Calu3 (cell line): ENCODE data around the gene PIGZ. TPM values are rescaled to one million over a fixed set of nuclear protein-coding genes. Genes with fewer than 3 reads are reported as not detected.

ENCODE experiments used
- BruUV-seq: library from RNA; stranded (reverse); fragments of 400-500 nt; replicated peaks from 2 replicates; lab custom pipeline; 2021; lab: Mats Ljungman, UMichigan
- CTCF ChIA-PET: fragments of 300-600 bp; sonication (Branson Sonifier 250); formaldehyde crosslinking; loops from one replicate; lab custom pipeline; 2022; ENCODE audit warnings: antibody characterized with exemption; lab: Charles Lee
- DNase-seq: peaks from one replicate; pipeline ENCODE4 v3.0.0; 2022
- H3K27ac Mint-ChIP-seq: one replicate; pipeline ENCODE4 v1.8.0; 2022; ENCODE audit warnings: mixed read lengths; ENCODE audit not compliant: unreplicated experiment
- H3K27me3 Mint-ChIP-seq: one replicate; pipeline ENCODE4 v1.8.0; 2022; ENCODE audit warnings: mixed read lengths; ENCODE audit not compliant: unreplicated experiment
- H3K36me3 Mint-ChIP-seq: one replicate; pipeline ENCODE4 v1.8.0; 2022; ENCODE audit warnings: mild to moderate bottlenecking, moderate library complexity, mixed read lengths; ENCODE audit not compliant: insufficient read depth, unreplicated experiment
- H3K4me1 Mint-ChIP-seq: one replicate; pipeline ENCODE4 v1.8.0; 2022; ENCODE audit warnings: mild to moderate bottlenecking, low read depth, mixed read lengths; ENCODE audit not compliant: unreplicated experiment
- H3K4me3 Mint-ChIP-seq: one replicate; pipeline ENCODE4 v1.8.0; 2022; ENCODE audit warnings: mild to moderate bottlenecking, low read depth, moderate library complexity, mixed read lengths; ENCODE audit not compliant: unreplicated experiment
- H3K9me3 Mint-ChIP-seq: one replicate; pipeline ENCODE4 v1.8.0; 2022; ENCODE audit warnings: low read depth, mixed read lengths; ENCODE audit not compliant: unreplicated experiment
- intact Hi-C: fragments of 100-400 bp; cut with micrococcal nuclease; formaldehyde crosslinking; loops from one replicate; pipeline ENCODE4 v1.10.0; 2022; ENCODE audit not compliant: unreplicated experiment
- total RNA-seq: library from RNA; stranded (reverse); gene quantifications from 2 replicates; pipeline ENCODE4 v1.2.3, GENCODE V29; 2022
- TF ChIP-seq, protein P1 (sequence below): fragments of 200-600 bp; IDR thresholded peaks from one replicate; pipeline ENCODE4 v1.8.0; 2022; ENCODE audit warnings: antibody characterized with exemption; ENCODE audit not compliant: unreplicated experiment

PIGZ gene
- total RNA-seq, 1 experiment from 2014 or later, result 6.7 TPM

DNA sequence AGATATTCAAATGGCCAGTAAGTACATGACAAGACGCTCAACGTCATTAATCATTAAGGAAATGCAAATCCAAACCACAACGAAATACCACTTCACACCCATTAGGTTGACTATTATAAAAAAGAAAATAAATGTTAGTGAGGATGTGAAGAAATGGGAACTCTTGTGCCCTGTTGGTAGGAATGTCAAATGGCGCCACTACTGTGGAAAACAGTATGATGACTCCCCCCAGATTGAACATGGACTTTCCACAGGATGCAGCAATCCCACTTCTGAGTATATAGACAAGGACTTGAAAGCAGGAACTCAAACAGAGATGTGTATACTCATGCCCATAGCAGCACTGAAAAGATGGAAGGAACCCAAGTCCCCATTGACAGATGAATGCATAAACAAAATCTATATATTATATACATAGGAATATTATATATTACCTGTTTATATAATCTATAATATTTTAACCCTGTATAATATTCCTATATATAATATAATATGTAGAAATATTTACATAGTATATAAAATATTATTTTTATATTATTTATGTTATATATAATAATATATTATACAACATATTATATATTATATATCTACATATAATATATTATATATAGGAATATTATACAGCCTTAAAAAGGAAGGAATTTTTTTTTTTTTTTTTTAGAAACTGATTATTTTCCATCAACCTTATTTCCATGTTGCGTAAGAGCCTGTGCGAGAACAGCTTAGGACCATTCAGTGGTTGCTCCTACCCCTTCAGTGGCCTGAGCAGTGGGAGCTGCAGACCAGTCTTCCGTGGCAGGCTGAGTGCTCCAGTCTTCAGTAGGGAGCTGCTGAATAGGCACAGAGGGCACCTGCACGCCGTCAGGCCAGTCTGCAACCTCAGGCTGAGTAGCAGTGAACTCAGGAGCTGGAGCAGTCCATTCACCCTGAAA lies 17.6 kb upstream of the PIGZ start:
- CTCF ChIA-PET, result no interaction called here
- Mint-ChIP-seq H3K4me3 (no peak overlapping the region), H3K9me3 (peaks cover 9% of the 10 kb centered on the region), H3K36me3 (no peaks in the 10 kb centered on the region), H3K27me3 (peaks cover 65% of the 10 kb centered on the region), H3K4me1 (no peaks in the 10 kb centered on the region), H3K27ac (no peak overlapping the region)
- DNase-seq, result no peak
- TF ChIP-seq, protein P1, sequence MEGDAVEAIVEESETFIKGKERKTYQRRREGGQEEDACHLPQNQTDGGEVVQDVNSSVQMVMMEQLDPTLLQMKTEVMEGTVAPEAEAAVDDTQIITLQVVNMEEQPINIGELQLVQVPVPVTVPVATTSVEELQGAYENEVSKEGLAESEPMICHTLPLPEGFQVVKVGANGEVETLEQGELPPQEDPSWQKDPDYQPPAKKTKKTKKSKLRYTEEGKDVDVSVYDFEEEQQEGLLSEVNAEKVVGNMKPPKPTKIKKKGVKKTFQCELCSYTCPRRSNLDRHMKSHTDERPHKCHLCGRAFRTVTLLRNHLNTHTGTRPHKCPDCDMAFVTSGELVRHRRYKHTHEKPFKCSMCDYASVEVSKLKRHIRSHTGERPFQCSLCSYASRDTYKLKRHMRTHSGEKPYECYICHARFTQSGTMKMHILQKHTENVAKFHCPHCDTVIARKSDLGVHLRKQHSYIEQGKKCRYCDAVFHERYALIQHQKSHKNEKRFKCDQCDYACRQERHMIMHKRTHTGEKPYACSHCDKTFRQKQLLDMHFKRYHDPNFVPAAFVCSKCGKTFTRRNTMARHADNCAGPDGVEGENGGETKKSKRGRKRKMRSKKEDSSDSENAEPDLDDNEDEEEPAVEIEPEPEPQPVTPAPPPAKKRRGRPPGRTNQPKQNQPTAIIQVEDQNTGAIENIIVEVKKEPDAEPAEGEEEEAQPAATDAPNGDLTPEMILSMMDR, result no peak
- BruUV-seq, result no TSS peak
- intact Hi-C loops, result no loop called here

DNA sequence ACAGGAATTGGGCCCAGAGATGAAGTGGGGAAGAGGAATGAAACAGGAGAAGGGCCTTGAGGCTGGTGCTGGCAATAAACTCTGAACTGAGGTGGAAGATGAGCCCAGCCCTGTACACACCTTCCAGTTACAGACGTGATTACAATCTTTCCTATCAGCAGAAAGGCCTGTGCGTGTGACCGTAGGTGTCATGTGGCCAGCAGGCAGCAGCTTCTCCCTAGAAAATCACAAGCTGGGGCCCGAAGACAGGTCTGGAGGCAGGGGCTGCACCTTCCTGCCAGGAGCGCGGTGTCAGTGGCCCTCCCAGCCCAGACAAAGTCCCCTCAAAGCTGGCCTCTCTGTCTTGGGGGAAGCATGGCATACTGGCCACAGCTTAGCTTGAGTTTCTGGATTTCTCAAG lies 16.7 kb upstream of the PIGZ start:
- TF ChIP-seq, protein P1, result no peak
- no peak for DNase-seq
- H3K9me3 Mint-ChIP-seq, result peaks cover 9% of the 10 kb centered on the region
- no peak overlapping the region for H3K27ac Mint-ChIP-seq
- no TSS peak for BruUV-seq
- CTCF ChIA-PET, result no interaction called here
- H3K4me1 Mint-ChIP-seq, result no peaks in the 10 kb centered on the region
- H3K27me3 Mint-ChIP-seq, result peaks cover 67% of the 10 kb centered on the region
- no peak overlapping the region for H3K4me3 Mint-ChIP-seq
- H3K36me3 Mint-ChIP-seq, result no peaks in the 10 kb centered on the region
- intact Hi-C loops, result no loop called here

DNA sequence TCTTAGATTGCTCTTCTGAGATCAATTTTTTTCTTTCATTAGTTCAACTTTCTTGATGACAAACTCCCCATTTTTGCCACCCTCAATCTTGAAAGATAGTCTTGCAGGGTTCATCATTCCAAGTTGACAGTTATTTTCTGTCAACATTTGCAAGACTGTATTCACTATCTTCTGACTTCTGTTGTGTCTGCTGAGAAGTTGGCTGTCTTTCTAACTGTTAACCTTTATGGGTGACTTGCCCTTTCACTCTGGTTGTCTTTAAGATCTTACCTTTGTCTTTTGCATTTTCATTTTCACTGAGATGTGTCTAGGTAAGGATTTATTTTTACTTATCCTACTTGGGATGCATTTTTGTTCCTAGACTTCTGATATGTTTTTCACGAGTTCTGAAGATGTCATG lies 14.6 kb upstream of the PIGZ start:
- Mint-ChIP-seq H3K27me3 (peaks cover 47% of the 10 kb centered on the region), H3K4me3 (no peak overlapping the region), H3K9me3 (peaks cover 9% of the 10 kb centered on the region), H3K4me1 (no peaks in the 10 kb centered on the region), H3K27ac (no peak overlapping the region), H3K36me3 (no peaks in the 10 kb centered on the region)
- CTCF ChIA-PET, result no interaction called here
- BruUV-seq, result no TSS peak
- intact Hi-C loops, result no loop called here
- DNase-seq, result no peak
- TF ChIP-seq, protein P1, result no peak

DNA sequence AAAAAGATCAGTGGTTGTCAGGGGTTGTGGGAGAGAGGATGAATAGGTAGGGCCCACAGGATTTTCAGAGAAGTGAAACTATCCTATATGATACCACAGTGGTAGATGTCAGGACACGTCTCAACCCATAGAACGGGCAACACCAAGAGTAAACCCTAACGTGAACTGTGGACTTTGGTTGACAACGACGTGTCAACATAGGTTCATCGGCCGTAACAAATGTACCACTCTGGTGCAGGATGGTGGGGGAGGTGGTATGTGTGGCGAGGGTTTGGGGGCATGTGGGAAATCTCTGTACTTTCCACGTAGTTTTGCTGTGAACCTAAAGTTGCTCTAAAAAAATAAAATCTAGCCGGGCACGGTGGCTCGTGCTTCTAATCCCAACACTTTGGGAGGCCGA lies 13.0 kb upstream of the PIGZ start:
- no peak overlapping the region for H3K27ac Mint-ChIP-seq
- H3K27me3 Mint-ChIP-seq, result peaks cover 33% of the 10 kb centered on the region
- H3K36me3 Mint-ChIP-seq, result no peaks in the 10 kb centered on the region
- H3K9me3 Mint-ChIP-seq, result peaks cover 9% of the 10 kb centered on the region
- TF ChIP-seq, protein P1, result no peak
- intact Hi-C loops, result no loop called here
- DNase-seq, result no peak
- BruUV-seq, result no TSS peak
- no peaks in the 10 kb centered on the region for H3K4me1 Mint-ChIP-seq
- CTCF ChIA-PET, result no interaction called here
- H3K4me3 Mint-ChIP-seq, result no peak overlapping the region
